Activated CD4-positive, alpha-beta T cell treated with anti-CD3 and anti-CD28 coated beads, Interleukin-2, amount 50 U/mL, for 4 hours (primary cell): ENCODE results near the gene SLC25A22.

ENCODE experiments used
- DNase-seq, 2 experiments: peaks; one replicate each; pipeline ENCODE4 v3.0.0-alpha.2; 2020

SLC25A22 gene

DNA sequence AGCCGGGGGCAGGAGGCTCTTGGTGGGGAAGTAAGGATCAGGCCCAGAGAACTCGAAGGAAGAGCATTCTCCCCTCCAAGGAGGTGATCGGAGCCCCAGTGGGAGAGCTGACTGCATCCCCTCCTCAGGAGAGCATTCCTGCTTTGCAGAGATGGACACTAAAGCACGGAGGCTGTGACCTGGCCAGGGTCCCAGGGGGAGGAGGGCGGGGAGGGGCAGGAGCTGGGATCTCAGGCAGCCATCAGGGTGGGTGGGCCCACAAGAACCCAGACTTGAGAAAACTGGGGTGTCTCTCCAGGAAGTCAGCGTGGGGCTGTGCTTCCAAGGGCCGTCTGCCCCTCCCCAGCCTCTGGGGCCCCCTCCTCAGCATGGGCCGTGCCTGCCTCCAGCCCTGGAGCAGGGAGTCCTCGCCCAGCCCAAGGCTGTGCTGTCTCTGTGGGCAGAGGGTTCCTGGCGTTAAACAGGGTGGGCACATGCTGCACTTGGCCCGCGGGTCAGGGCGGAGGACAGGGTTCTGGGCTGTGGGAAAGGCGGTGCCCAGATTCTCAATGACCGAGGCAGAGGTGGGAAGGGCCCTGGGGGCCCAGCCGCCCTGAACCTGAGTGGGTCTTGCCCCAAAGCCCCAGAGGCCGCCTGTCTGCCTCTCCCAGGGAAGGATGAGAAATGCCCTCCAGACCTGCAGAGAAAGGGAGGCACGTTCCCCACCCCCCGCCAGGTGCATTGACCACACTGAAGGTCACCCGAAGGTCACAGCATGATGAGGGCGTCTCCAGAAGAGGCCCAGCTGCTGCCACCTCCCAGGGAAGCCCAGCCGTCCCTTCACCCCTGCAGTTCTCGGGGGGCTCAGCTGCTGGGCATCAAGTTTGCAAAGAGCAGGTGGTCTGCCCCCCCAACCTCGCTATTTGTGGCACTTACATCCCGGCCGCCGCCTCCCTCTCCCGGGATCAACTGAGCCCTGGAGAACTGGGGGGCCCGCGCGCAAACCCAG, 8.8 kb downstream of the SLC25A22 start:
- no peak for DNase-seq

- no peak for DNase-seq
Observed at GRCh38 chr11:788009-788640, 10.0 kb downstream of the SLC25A22 start.

DNA sequence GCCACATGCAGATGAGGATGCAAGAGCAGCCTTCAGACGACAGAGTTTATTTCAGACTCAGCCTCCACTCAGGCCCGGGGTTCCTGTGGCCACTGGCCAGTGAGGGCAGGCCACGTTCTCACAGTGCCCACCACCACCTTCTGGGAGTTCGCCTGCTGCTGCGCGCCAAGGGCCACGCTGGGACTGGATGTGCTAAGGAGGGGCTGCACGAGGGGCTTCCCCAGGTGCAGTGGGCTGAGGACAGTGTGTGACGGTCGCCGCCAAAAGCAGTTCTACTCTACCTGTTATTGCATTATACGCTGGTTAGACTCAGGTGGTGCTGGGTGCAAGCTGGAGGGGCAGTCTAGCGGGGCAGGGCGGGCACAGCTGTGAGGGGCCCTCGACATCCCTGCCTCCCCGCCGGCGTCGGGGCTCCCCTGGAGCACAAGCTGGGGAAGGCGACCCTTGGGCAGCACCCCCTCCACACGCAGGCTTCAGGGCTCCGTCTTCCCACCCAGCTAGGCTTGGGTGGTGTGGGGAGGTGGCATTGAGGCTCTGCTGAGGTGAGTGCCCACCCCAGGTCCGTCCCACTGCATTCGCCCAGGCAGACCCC, 10.9 kb downstream of the SLC25A22 start:
- DNase-seq: no peak

DNA sequence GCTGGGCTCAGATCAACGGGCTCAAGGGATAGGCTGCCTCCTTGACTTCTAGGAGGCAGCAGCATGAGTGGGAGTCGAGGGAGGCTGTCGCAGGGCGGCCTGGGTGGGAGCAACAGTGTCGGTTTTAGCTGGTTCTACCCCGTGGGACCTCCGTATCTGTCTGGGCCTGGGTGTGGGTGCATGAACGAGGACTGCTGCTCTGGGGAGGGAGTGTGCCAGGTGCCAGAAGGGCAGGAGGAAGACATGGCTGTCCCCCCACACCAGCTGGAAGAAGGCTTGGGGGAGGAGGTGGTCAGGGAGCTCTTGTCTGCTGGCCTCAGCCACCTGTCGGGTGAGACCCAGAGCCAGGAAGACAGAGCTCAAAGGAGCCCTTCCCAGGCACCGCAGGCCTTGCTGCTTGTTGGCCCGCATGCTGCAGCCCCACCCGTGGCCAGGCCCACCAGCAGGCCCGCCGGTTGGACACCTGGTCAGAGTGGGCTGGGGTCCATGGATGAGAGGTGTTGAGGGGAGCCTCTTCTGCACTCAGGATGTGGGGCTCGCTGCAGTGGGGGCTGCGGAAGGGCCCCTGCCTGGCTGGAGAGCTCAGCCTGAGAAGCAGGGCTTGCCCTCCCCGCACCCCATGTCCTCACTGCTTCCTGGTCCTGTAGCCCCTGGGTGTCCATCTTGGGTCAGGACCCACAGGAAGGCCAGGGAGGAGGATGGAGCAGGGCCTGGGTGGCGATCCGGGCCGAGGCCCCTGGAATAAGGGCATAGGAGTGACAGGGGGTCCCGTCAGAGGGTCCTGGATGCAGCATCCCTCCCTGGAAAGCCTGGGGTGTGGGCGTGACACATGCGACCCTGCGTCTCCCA, 11.6 kb downstream of the SLC25A22 start:
- no peak for DNase-seq

GRCh38 chr11:783581-784015, 14.5 kb downstream of the SLC25A22 start:
- DNase-seq: no peak

- DNase-seq: no peak
Observed at GRCh38 chr11:782264-783174, 15.6 kb downstream of the SLC25A22 start.

GRCh38 chr11:779955-780532, 18.0 kb downstream of the SLC25A22 start:
- no peak for DNase-seq

DNA sequence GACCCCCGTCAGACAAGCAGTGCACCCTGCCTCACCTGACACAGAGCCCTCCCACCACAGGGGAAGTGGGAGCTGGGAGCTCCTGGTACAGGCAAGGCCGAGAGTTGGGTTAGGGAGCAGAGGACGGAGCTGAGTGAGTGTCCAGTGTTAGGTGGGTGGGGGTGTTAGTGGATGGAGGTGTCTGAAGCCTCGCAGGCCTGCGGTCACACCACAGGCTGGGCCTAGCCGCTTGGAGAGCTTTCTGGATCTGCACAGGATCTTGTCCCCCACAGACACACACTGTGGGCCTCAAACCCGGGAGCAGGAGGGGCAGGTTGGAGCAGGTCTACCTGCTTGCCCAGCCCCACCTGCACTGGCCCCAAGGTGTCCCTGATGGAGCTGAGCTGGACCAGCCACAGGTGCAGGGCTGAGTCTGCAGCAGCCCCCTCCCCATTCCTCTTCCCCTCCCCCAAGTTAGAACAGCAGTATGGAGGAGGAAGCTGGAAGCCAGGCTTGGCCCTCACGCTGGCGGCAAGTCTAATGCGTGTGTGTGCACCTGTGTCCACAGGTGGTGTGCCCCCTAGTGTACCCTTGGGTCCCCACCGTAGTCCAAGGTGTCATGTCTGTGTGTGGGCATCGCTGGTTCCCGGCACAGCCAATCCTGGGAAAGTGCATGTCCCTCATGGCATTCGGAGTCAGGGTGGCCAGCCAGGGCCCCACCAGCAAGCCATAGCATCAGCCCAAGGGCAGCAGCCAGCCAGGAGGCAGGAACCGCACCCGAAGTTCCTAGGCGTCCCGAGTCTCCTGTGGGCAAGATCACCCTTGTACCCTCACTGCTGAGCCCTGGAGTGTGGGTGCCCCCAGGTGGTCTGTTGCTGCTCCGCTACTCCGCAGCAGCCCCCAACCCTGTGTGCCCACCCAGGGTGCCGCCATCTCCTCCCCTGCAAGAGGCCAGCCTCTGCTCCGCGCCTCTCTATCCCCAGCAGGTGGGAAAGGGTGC, 18.8 kb downstream of the SLC25A22 start:
- DNase-seq: no peak

DNA sequence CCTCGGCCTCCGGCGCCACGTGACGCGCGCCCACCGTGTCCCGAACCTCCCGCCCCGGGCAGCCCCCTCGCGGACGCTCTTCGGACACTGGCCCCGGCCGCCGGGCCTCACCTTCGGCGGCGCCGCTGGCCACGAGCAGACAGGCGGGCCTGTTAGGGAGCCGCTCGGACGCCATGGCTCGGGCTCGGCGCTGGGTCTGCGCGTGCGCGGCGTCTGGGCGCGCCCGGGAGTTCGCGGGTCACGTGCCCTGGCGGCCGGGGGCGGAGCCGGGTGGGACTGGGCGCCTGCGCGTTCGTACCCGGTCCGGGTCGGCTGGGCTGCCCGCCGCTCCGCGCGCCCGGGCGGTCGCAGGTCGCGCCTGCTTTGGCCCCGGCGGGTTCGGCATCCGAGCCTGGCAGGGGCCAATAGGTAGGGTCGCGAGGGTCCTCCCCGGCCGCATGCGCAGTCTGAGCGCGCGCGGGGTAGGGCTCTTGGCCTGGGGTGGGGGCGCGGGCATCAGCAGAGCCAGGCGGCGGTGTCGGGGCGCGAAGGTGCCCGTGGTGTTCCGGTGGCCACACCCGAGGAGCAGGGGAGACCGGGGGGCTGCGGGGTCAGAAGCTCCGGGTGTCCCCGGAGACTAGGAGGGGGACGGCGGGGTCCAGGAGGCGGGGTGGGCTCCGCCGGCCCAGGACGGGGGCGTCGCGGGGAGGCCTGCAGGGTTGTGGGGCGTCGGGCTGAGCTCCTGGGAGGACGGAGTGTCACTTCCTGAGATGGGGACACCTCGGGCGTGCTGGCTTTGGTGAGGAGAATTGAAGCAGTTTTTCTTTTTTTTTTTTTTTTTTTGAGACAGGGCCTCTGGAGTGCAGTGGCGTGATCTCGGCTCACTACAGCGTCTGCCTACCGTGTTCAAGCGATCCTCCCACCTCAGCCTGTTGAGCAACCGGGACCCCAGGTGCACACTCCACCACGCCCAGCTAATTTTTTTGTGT, 20.5 kb downstream of the SLC25A22 start, which contains the start of gene GATD1:
Gene GATD1 (minus strand): TSS at position 200 of the 968 bp plus-strand sequence. CDS start 25 bp downstream, at position 175.
- peak; percentile 90 for DNase-seq

DNA sequence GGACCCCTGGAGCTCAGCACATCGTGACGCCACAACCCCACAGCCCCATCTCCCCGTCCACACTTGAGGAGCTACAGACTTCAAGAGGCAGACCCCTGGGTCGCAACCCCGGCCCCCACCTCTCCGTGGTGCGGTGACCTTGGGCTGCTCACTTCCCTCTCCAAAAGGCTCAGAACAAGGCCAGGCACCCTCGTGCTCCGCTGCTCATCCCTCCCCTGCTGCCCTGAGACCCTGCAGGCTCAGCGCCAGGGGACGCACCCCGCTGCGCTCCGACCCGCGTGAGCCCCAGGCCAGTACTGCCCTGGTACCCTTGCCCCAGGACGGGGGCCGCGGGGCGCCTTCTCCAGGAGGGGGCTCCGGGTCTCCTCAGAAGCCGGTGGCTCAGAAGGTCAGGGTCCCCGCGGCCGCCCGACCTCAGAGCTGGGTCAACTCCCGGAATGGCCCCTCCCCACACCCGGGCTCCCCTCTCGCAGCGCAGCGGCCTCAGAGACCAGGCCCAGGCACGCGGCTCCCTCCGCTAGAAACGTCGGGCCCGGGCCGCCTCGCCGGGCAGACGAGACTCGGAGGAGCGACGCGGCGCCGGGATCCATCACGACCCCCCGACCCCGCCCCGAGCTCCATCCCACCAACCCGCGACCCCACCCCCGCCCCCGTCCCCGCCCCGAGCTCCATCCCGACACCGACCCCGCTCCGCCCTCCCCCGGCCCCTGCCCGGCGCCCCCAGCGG, 21.4 kb downstream of the SLC25A22 start:
- no peak for DNase-seq

GRCh38 chr11:776263-776560, 21.9 kb downstream of the SLC25A22 start:
- no peak for DNase-seq

DNA sequence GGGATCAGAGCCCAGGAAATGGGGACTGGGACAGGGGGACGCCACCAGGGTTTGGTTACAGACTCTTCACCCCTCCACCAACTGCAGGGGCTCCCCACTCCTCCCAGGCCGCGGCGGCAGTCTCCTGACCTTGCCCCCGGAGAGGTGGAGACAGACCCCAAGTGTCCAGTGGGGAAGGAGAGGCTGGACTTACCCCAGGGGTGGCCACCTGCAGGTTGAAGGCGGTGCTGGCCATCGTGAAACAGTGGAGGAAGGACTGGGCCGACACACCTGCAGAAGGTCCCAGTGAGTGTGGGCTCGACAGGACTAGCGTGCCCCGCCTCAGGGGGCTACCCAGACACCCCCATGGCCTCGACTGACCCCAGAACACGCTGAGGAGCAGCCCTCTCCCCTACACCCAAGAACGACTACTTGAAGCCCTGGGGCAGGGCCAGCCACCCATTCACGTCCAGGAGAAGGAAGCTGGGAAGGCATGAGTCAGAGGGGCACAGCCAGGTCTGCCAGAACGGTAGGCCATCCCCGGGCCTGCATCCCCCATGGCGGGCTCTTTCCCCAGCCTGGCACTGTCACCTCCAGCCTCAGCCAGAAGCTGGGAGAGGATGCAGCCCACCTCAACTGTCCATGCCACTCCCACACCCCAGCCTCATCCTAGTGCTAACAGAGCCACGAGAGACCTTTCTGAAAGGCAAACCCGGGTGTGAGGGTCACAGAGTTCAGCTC, 23.0 kb downstream of the SLC25A22 start:
- DNase-seq: no peak

GRCh38 chr11:773830-774229, 24.3 kb downstream of the SLC25A22 start:
- DNase-seq: no peak

DNA sequence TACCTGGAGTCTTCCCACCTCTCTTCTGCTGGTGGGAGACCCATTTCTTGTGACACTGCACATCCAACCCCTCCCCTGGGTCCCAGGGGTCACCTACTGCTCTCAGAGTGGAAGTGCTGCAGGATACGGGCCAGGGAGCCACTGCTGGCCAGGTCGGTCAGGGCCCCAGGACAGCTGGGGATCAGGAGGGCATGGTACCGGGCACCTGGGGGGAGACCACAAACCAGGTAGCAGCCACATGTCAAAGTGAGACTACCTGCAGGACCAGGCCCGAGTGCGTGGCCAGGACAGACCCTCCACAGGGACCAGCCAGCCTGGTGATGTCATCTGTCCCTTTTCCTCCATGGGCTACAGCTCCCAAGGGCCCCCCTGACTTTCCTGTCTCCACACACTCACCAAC, 24.7 kb downstream of the SLC25A22 start:
- no peak for DNase-seq

DNA sequence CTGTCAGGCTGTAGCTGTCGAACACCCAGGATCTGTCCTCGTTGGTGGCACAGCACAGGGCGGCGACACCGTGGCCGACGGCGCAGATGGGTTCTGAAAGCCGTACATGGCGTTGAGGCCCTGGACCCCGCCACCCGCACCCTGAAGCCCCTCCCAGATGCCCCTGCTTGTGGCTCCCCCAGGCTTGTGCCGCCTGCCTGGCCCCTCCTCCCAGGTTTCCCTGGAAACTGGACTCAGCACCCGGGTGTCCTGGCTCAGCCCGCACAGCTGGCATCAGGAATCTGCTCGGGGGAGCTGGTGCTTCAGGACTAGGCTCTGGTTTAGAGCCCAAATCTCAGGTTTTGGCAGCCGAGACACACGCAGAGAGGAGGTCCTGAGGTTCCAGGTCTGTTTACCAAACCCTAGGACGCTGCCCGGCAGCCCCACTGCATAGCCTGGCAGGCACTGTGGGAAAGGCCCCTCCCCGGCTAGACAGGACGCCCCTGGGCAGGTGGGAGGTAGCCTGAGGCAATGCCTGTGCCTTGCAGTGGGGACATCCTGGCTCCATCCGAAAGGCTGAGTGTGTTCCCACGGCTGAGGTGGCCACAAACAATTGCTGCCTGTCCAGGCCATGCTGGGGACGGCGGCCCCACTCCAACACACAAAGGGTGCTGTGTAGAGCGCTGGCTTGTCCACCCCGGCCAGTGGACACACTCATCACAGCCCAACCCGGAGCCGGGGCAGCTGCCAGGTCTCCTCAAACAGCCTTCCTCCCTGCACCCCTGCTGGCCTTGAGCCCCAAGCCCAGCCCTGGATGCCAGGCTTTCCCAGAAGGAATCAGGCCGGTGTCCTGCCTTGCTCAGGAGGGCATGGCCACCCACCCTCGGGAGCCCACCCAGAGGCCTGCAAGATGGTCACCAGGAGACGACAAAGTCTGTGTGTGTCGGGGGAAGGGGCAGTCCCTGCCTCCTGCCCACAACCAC, 25.4 kb downstream of the SLC25A22 start:
- no peak for DNase-seq

GRCh38 chr11:771617-772204, 26.4 kb downstream of the SLC25A22 start:
- no peak for DNase-seq
